HUES64 (cell line): ENCODE measurements around the gene OR10G2.
"Not testable (repeated sequence)": the region's sequence is repeated elsewhere in the genome, so short reads cannot be mapped to it uniquely, and the experiment has no call there.

Source experiments
- H3K27ac ChIP-seq: 2 replicates; pipeline ENCODE4 v1.7.0; 2013; ENCODE audit warnings: low read depth, low read length, inconsistent platforms
- H3K27me3 ChIP-seq: 2 replicates; pipeline ENCODE4 v1.6.1; 2013; ENCODE audit warnings: mild to moderate bottlenecking, low read length; ENCODE audit not compliant: insufficient read depth
- H3K36me3 ChIP-seq: 2 replicates; pipeline ENCODE4 v1.6.1; 2013; ENCODE audit warnings: mild to moderate bottlenecking, low read length; ENCODE audit not compliant: insufficient read depth
- H3K4me1 ChIP-seq: 2 replicates; pipeline ENCODE4 v1.6.1; 2013; ENCODE audit warnings: mild to moderate bottlenecking, low read length, moderate library complexity; ENCODE audit not compliant: insufficient read depth
- H3K4me3 ChIP-seq: 2 replicates; pipeline ENCODE4 v1.5.1; 2013; ENCODE audit warnings: mild to moderate bottlenecking, low read length, moderate library complexity
- H3K9ac ChIP-seq: 2 replicates; pipeline ENCODE4 v1.6.1; 2013; ENCODE audit warnings: mild to moderate bottlenecking, low read depth, low read length
- H3K9me3 ChIP-seq: 2 replicates; pipeline ENCODE4 v1.6.1; 2013; ENCODE audit warnings: low read depth, low read length; ENCODE audit not compliant: insufficient read depth
- WGBS: fragments of 150-250, 120-280 bp; methylation state at CpG from one replicate; pipeline ENCODE4 v1.1.7; 2013; ENCODE audit warnings: missing lambda C conversion rate; 5-methylcytosine and 5-hydroxymethylcytosine counted together

Gene OR10G2

DNA sequence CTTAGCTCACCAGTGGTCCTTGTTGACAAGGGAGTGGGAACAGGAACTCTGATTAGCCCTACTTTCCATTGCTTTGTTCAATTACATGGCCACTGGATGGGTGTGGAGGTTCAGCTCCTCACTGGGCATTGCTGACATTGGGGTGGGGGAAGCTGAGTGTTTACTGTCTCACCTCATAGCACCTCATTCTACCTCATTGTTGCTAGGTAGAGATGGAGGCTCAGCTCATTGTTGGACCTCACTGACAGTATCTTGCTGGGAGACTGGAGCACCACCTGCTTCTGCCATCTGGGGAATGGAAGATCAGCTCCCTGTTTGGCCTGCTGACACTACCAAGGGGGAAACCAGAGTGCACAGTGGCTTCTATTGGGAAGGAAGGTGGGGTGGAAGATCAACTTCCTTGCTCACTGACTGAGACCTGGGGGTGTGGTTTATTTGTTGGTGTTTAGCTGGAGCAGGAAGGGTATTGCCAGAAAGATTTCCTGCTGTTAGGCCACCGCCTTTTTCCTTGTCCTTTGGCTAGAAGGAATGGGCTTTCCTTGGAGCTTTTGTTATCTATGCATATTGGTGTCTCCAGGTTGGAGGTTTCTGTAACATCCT, 17.6 kb upstream of the OR10G2 start:
- H3K9me3 ChIP-seq, result no peaks in the 10 kb centered on the region
- peaks cover 9% of the 10 kb centered on the region for H3K4me1 ChIP-seq
- 52% methylated on average over 1 of the region's 1 CpG for WGBS
- no peak overlapping the region for H3K4me3 ChIP-seq
- no peaks in the 10 kb centered on the region for H3K36me3 ChIP-seq
- no peak overlapping the region for H3K9ac ChIP-seq
- no peak overlapping the region for H3K27ac ChIP-seq
- H3K27me3 ChIP-seq, result no peaks in the 10 kb centered on the region

- no peak overlapping the region for H3K9ac ChIP-seq
- no peaks in the 10 kb centered on the region for H3K9me3 ChIP-seq
- no peaks in the 10 kb centered on the region for H3K27me3 ChIP-seq
- H3K4me3 ChIP-seq, result no peak overlapping the region
- H3K36me3 ChIP-seq, result no peaks in the 10 kb centered on the region
- H3K27ac ChIP-seq, result no peak overlapping the region
- H3K4me1 ChIP-seq, result peaks cover 14% of the 10 kb centered on the region
These were observed 12.6 kb upstream of the OR10G2 start for GRCh38 chr14:21647380-21647779.

GRCh38 chr14:21643407-21643806, 8.7 kb upstream of the OR10G2 start:
- 77% methylated on average over 5 of the region's 5 CpGs for WGBS
- Histone ChIP-seq H3K27me3 (no peaks in the 10 kb centered on the region), H3K36me3 (no peaks in the 10 kb centered on the region), H3K4me1 (peaks cover 9% of the 10 kb centered on the region), H3K9ac (no peak overlapping the region), H3K9me3 (no peaks in the 10 kb centered on the region), H3K4me3 (no peak overlapping the region), H3K27ac (no peak overlapping the region)

GRCh38 chr14:21642683-21643082, 7.9 kb upstream of the OR10G2 start:
- H3K9me3 ChIP-seq, result no peaks in the 10 kb centered on the region
- H3K36me3 ChIP-seq, result no peaks in the 10 kb centered on the region
- WGBS, result 82% methylated on average over 3 of the region's 3 CpGs
- no peak overlapping the region for H3K9ac ChIP-seq
- H3K4me3 ChIP-seq, result no peak overlapping the region
- peaks cover 9% of the 10 kb centered on the region for H3K4me1 ChIP-seq
- no peaks in the 10 kb centered on the region for H3K27me3 ChIP-seq
- H3K27ac ChIP-seq, result no peak overlapping the region

DNA sequence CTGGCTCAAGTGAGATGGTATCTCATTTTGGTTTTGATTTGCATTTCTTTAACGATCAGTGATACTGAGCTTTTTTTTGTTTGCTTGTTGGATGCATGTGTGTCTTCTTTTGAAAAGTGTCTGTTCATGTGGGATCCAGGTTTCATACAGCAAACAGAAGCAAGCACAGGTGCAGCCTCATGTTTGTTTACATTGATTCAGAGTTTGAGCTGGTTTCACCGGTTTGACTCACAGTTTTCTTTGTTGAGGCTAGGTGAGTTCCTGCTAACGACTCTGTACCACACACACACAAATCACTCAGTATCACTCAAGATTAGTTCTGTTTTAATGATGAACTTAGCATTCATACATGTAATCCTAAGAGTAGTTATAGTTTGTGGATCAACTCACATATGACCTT, 3.7 kb downstream of the OR10G2 start:
- Histone ChIP-seq H3K36me3 (no peaks in the 10 kb centered on the region), H3K4me1 (no peaks in the 10 kb centered on the region), H3K27ac (no peak overlapping the region), H3K9ac (no peak overlapping the region), H3K4me3 (no peak overlapping the region), H3K27me3 (no peaks in the 10 kb centered on the region), H3K9me3 (no peaks in the 10 kb centered on the region)
- 33% methylated on average over 3 of the region's 3 CpGs for WGBS

GRCh38 chr14:21630503-21630902, 4.2 kb downstream of the OR10G2 start:
- not testable (repeated sequence) for H3K4me3 ChIP-seq
- WGBS, result 100% methylated on average over 1 of the region's 1 CpG

DNA sequence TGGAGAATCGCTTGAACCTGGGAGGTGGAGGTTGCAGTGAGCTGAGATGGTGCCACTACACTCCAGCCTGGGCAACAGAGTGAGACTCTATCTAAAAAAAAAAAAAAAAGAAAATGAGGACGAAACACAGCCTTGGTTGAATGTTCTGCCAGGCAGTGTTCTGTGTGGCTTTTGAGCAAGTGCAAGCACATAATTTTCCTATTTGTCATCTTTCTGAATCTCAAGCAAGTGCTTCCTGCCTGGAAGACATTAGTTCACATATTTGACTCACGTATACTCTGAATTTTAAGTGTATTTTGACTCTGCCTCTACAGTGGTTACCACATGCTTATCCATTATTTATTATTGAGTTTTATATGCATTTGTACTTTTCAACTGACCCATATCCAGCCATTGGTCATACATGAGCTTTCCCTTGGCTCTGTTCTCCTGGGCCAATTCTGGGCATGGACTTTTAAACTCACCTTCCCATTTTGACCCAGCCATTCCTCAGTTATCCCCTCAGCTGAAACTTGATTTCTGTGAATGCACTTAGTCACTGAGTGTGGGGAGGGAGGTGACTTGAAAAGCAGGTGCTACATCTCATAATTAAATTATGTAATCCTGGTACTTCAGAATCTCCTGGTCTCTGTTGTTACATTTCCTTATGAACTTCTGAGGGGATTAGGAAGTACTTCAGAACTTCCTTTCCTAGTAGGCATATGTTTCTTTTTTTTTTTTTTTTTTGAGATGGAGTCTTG, 8.1 kb downstream of the OR10G2 start:
- H3K4me1 ChIP-seq, result no peaks in the 10 kb centered on the region
- no peak overlapping the region for H3K9ac ChIP-seq
- H3K36me3 ChIP-seq, result no peaks in the 10 kb centered on the region
- H3K4me3 ChIP-seq, result no peak overlapping the region
- H3K9me3 ChIP-seq, result no peaks in the 10 kb centered on the region
- WGBS, result 71% methylated on average over 3 of the region's 3 CpGs
- H3K27ac ChIP-seq, result no peak overlapping the region
- H3K27me3 ChIP-seq, result no peaks in the 10 kb centered on the region

More at GRCh38 chr14:21630503-21630902, 4.2 kb downstream of the OR10G2 start:
- H3K36me3 ChIP-seq, H3K9ac ChIP-seq, H3K9me3 ChIP-seq, H3K4me1 ChIP-seq, H3K27me3 ChIP-seq, H3K27ac ChIP-seq: not testable (repeated sequence)

DNA sequence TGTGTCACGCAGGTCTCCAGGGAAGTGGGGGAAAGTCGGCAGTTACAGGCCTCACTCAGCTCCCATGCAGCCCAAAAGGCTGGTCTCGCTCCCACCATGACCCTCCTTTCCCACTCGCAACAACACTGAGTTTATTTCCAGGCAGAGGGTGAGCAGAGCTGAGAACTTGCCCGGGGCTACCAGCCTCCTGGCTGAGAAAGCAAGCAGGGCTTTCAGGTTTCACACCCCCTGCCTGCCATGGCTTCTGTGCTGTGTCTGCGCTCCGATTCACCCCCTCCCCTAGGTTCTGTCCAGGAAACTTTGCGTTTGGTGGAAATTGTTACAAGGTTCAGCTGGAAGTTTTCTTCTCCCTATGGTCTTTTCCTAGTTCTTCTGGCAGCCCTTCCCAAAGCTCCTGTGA, 17.1 kb downstream of the OR10G2 start:
- no peak overlapping the region for H3K27ac ChIP-seq
- WGBS, result 82% methylated on average over 8 of the region's 8 CpGs
- no peak overlapping the region for H3K9ac ChIP-seq
- peaks cover 5% of the 10 kb centered on the region; the same call in 1 of the 2 replicates for H3K4me1 ChIP-seq
- no peaks in the 10 kb centered on the region for H3K27me3 ChIP-seq
- H3K36me3 ChIP-seq, result no peaks in the 10 kb centered on the region
- H3K9me3 ChIP-seq, result no peaks in the 10 kb centered on the region
- no peak overlapping the region for H3K4me3 ChIP-seq

DNA sequence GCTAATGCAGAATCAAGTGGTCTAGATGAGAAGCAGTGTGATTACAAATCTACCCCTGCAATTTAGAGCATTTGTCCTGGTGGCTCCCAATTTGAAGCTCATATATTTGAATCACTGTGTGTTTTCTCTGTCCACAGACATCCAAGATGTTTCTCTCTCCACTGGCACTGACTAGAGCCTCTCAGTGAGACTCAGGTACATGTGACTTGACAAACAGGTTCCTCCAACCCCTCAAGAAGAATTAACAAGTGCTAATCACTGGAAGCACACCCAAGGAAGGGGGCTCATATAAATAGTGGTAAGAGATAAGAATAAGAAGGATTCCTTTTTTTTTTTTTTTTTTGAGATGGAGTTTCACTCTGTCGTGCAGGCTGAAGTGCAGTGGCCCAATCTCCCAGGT, 20.5 kb downstream of the OR10G2 start:
- H3K27me3 ChIP-seq, result no peaks in the 10 kb centered on the region
- WGBS, result 76% methylated on average over 1 of the region's 1 CpG
- no peak overlapping the region for H3K4me3 ChIP-seq
- no peaks in the 10 kb centered on the region for H3K9me3 ChIP-seq
- no peak overlapping the region for H3K27ac ChIP-seq
- H3K9ac ChIP-seq, result no peak overlapping the region
- no peaks in the 10 kb centered on the region for H3K36me3 ChIP-seq
- peaks cover 5% of the 10 kb centered on the region; the same call in 1 of the 2 replicates for H3K4me1 ChIP-seq

DNA sequence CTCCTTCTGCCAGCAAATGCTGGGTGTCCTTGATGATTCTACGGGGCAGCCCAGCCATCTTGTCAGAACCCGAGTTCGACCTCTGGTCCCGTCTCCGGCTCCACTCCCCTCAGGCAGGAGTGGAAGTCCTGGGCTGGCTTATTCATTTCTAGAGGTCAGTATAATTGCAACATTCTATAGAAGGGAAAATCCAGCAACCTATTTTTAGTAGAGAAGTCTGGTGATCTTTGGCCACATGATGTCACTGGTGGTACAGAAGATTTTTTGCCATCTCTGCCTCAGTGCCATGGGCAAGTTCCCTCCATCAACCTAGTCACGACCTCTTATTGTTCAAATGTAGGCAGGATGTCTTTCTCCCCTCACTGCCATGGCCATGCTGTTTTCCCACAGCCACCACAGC, 22.4 kb downstream of the OR10G2 start:
- Histone ChIP-seq H3K4me1 (peaks cover 5% of the 10 kb centered on the region; the same call in 1 of the 2 replicates), H3K27ac (no peak overlapping the region), H3K9ac (no peak overlapping the region), H3K4me3 (no peak overlapping the region), H3K9me3 (no peaks in the 10 kb centered on the region), H3K27me3 (no peaks in the 10 kb centered on the region), H3K36me3 (no peaks in the 10 kb centered on the region)
- WGBS, result 87% methylated on average over 6 of the region's 6 CpGs

DNA sequence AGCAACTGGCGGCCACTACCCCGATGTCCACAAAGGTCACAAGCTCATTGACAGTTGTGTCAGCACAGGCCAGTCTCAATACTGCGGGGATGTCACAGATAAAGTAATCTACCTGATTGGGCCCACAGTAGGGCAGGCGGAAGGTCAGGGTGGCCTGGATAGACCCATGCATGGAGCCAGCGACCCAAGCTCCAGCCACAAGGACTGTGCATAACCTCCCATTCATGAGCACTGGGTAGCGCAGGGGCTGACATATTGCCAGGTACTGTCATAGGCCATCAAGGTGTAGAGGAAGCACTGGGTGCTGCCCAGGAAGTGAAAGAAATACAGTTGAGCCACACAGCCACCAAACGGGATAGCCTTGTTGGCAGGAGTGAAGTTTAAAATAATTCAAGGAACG, 32.6 kb downstream of the OR10G2 start:
- H3K9me3 ChIP-seq, H3K27me3 ChIP-seq, H3K36me3 ChIP-seq, H3K4me3 ChIP-seq, H3K27ac ChIP-seq, H3K4me1 ChIP-seq, H3K9ac ChIP-seq: not testable (repeated sequence)
- 92% methylated on average over 6 of the region's 8 CpGs for WGBS
